IMR-90 (cell line): ENCODE results near the gene GRID1. TPM values are rescaled to one million over a fixed set of nuclear protein-coding genes. Genes with fewer than 3 reads are reported as not detected.

ENCODE experiments used
- ATAC-seq: fragments of 200-7000 bp; cut with Tn5 transposase; 2 replicates; pipeline ENCODE4 v1.9.1; 2020; ENCODE audit warnings: low read depth, mild to moderate bottlenecking, moderate library complexity
- BruUV-seq: library from RNA; stranded (reverse); fragments of 400-500 nt; replicated peaks from 2 replicates; lab custom pipeline; 2021; lab: Mats Ljungman, UMichigan
- CTCF ChIA-PET: fragments of 300-600 bp; formaldehyde crosslinking; extraction: SDS; loops from one replicate; lab custom pipeline; 2021; ENCODE audit warnings: antibody characterized with exemption; lab: Yijun Ruan, JAX
- POLR2A ChIA-PET: fragments of 300-600 bp; sonication (Branson Sonifier 250); formaldehyde crosslinking; loops from one replicate; lab custom pipeline; 2022; ENCODE audit warnings: antibody characterized with exemption; ENCODE audit not compliant: unreplicated experiment; lab: Charles Lee
- DNase-seq: peaks from one replicate; pipeline ENCODE4 v3.0.0; 2013
- H2AFZ ChIP-seq: replicated peaks from 2 replicates; pipeline ENCODE3; 2013; ENCODE audit warnings: low read length, mild to moderate bottlenecking; ENCODE audit not compliant: poor library complexity
- H2AK5ac ChIP-seq: 2 replicates; pipeline ENCODE4 v1.6.1; 2013; ENCODE audit warnings: low read depth, low read length, inconsistent platforms
- H2AK9ac ChIP-seq: replicated peaks from 2 replicates; pipeline ENCODE3; 2013; ENCODE audit warnings: mild to moderate bottlenecking, low read depth, low read length, moderate library complexity; ENCODE audit not compliant: poor library complexity
- H2BK120ac ChIP-seq: 2 replicates; pipeline ENCODE4 v1.6.1; 2013; ENCODE audit warnings: low read depth, low read length, inconsistent platforms
- H2BK15ac ChIP-seq: 3 replicates; pipeline ENCODE4 v1.6.1; 2013; ENCODE audit warnings: low read depth, low read length, inconsistent platforms
- H2BK20ac ChIP-seq: 2 replicates; pipeline ENCODE4 v1.6.1; 2013; ENCODE audit warnings: low read depth, mild to moderate bottlenecking, inconsistent platforms, low read length, moderate library complexity
- H2BK5ac ChIP-seq: 2 replicates; pipeline ENCODE4 v1.6.1; 2013; ENCODE audit warnings: mild to moderate bottlenecking, low read depth, low read length, inconsistent platforms; ENCODE audit not compliant: poor library complexity, severe bottlenecking
- H3K14ac ChIP-seq: replicated peaks from 2 replicates; pipeline ENCODE4 v1.6.1; 2013; ENCODE audit warnings: low read depth, low read length, inconsistent platforms
- H3K18ac ChIP-seq: 2 replicates; pipeline ENCODE4 v1.6.1; 2013; ENCODE audit warnings: low read depth, low read length, control low read depth
- H3K23ac ChIP-seq: 2 replicates; pipeline ENCODE4 v1.6.1; 2013; ENCODE audit warnings: low read depth, low read length, inconsistent platforms
- H3K27ac ChIP-seq: 2 replicates; pipeline ENCODE4 v1.5.1; 2013; ENCODE audit warnings: mild to moderate bottlenecking, control low read depth, low read length; ENCODE audit not compliant: insufficient read depth
- H3K27me3 ChIP-seq: 2 replicates; pipeline ENCODE4 v1.6.1; 2013; ENCODE audit warnings: low read length; ENCODE audit not compliant: control insufficient read depth, insufficient read depth
- H3K36me3 ChIP-seq: 2 replicates; pipeline ENCODE4 v1.6.1; 2013; ENCODE audit warnings: low read length, mixed read lengths; ENCODE audit not compliant: control insufficient read depth, insufficient read depth
- H3K4ac ChIP-seq: 2 replicates; pipeline ENCODE4 v1.6.1; 2013; ENCODE audit warnings: low read depth, low read length, inconsistent platforms
- H3K4me1 ChIP-seq: 2 replicates; pipeline ENCODE4 v1.6.1; 2013; ENCODE audit warnings: low read length, mixed read lengths; ENCODE audit not compliant: control insufficient read depth, insufficient read depth
- H3K4me2 ChIP-seq: 2 replicates; pipeline ENCODE4 v1.6.1; 2013; ENCODE audit warnings: low read depth, mild to moderate bottlenecking, control low read depth, low read length, moderate library complexity
- H3K4me3 ChIP-seq: 2 replicates; pipeline ENCODE4 v1.5.1; 2013; ENCODE audit warnings: low read depth, mild to moderate bottlenecking, control low read depth, low read length, moderate library complexity; ENCODE audit not compliant: insufficient read depth
- H3K56ac ChIP-seq: 2 replicates; pipeline ENCODE4 v1.6.1; 2013; ENCODE audit warnings: low read length, inconsistent platforms; ENCODE audit not compliant: insufficient read depth; ENCODE audit errors: extremely low read depth
- H3K79me1 ChIP-seq, 2 experiments: 2 replicates each; pipeline ENCODE4 v1.6.1; 2013; ENCODE audit warnings: low read length in 2 of 2, inconsistent platforms in 1 of 2, low read depth in 1 of 2
- H3K9ac ChIP-seq: 2 replicates; pipeline ENCODE4 v1.6.1; 2013; ENCODE audit warnings: low read depth, low read length, control low read depth
- H3K9me1 ChIP-seq: 2 replicates; pipeline ENCODE4 v1.6.1; 2013; ENCODE audit warnings: low read length, inconsistent platforms; ENCODE audit not compliant: insufficient read depth
- H3K9me3 ChIP-seq: 2 replicates; pipeline ENCODE4 v1.6.1; 2013; ENCODE audit warnings: low read length; ENCODE audit not compliant: control insufficient read depth, insufficient read depth
- H4K20me1 ChIP-seq: 2 replicates; pipeline ENCODE4 v1.6.1; 2013; ENCODE audit warnings: low read length, inconsistent platforms; ENCODE audit not compliant: insufficient read depth
- H4K5ac ChIP-seq: 2 replicates; pipeline ENCODE4 v1.6.1; 2013; ENCODE audit warnings: mild to moderate bottlenecking, low read depth, low read length, control low read depth
- H4K8ac ChIP-seq, 2 experiments: 2 replicates each; pipeline ENCODE4 v1.6.1; 2013; ENCODE audit warnings: low read depth in 2 of 2, low read length in 2 of 2, control low read depth in 1 of 2, inconsistent platforms in 1 of 2
- H4K91ac ChIP-seq: 2 replicates; pipeline ENCODE4 v1.6.1; 2013; ENCODE audit warnings: low read depth, low read length, inconsistent platforms; ENCODE audit not compliant: insufficient read depth
- BHLHE40 ChIP-seq: fragments of 150-350 bp; IDR thresholded peaks from 2 replicates; pipeline ENCODE4 v1.6.1; 2016; ENCODE audit warnings: mild to moderate bottlenecking, low read depth, low read length
- CEBPB ChIP-seq: IDR thresholded peaks from 2 replicates; pipeline ENCODE4 v1.6.1; 2012; ENCODE audit warnings: low read depth, low read length, improper control_type of control experiment
- MXI1 ChIP-seq: IDR thresholded peaks from 2 replicates; pipeline ENCODE4 v1.6.1; 2012; ENCODE audit warnings: low read depth, mild to moderate bottlenecking, low read length, moderate library complexity, borderline replicate concordance
- NFE2L2 ChIP-seq: fragments of 150-350 bp; IDR thresholded peaks from 2 replicates; pipeline ENCODE4 v1.6.1; 2016; ENCODE audit warnings: low read depth, mild to moderate bottlenecking, low read length
- POLR2A ChIP-seq: IDR thresholded peaks from 2 replicates; pipeline ENCODE4 v1.6.1; 2012; ENCODE audit warnings: mild to moderate bottlenecking, low read depth, low read length
- RAD21 ChIP-seq: IDR thresholded peaks from 2 replicates; pipeline ENCODE4 v1.6.1; 2012; ENCODE audit warnings: low read length, improper control_type of control experiment
- RCOR1 ChIP-seq: IDR thresholded peaks from 2 replicates; pipeline ENCODE4 v1.6.1; 2012; ENCODE audit warnings: mild to moderate bottlenecking, low read length, improper control_type of control experiment; ENCODE audit not compliant: insufficient replicate concordance
- RFX5 ChIP-seq: IDR thresholded peaks from 2 replicates; pipeline ENCODE4 v1.8.0; 2012; ENCODE audit warnings: low read depth, mild to moderate bottlenecking, low read length, moderate library complexity
- SMC3 ChIP-seq: fragments of 150-350 bp; IDR thresholded peaks from 2 replicates; pipeline ENCODE4 v1.6.1; 2016; ENCODE audit warnings: low read depth, mild to moderate bottlenecking, antibody characterized with exemption, low read length, moderate library complexity
- WGBS, 2 experiments: methylation state at CpG; one replicate each; pipeline versions ENCODE4 v1.1.5 to v1.1.7; 2013; ENCODE audit warnings: missing lambda C conversion rate in 2 of 2; ENCODE audit not compliant: insufficient read length in 1 of 2; ENCODE audit errors: extremely low coverage in 2 of 2; 5-methylcytosine and 5-hydroxymethylcytosine counted together
- dilution Hi-C: fragments of 300-500 bp; cut with HindIII; formaldehyde crosslinking; loops from one replicate; pipeline ENCODE4 v1.14.3; 2018; ENCODE audit warnings: low sequenced_read_pairs; ENCODE audit not compliant: unreplicated experiment
- in situ Hi-C: fragments of 300-500 bp; cut with MboI; formaldehyde crosslinking; loops from 3 replicates; pipeline ENCODE4 v1.14.3; 2019; ENCODE audit warnings: low sequenced_read_pairs, inconsistent platforms, mixed read lengths
- intact Hi-C: fragments of 100-400 bp; cut with micrococcal nuclease; formaldehyde crosslinking; loops from 2 replicates; pipeline ENCODE4 v1.10.0; 2022
- polyA plus RNA-seq, 3 experiments: library from polyadenylated mRNA; depleted of rRNA; stranded (reverse); fragments of >200 nt; gene quantifications; 2 replicates each; pipeline ENCODE4 v1.2.3, GENCODE V29; 2012; ENCODE audit warnings: low replicate concordance in 1 of 3
- total RNA-seq: library from RNA; depleted of rRNA; stranded (reverse); fragments of >200 nt; gene quantifications from 2 replicates; pipeline ENCODE4 v1.2.3, GENCODE V29; 2012

The GRID1 gene
- total and polyA plus RNA-seq, 2 of the 4 experiments (the other 2 are of a cell fraction), result not detected

DNA sequence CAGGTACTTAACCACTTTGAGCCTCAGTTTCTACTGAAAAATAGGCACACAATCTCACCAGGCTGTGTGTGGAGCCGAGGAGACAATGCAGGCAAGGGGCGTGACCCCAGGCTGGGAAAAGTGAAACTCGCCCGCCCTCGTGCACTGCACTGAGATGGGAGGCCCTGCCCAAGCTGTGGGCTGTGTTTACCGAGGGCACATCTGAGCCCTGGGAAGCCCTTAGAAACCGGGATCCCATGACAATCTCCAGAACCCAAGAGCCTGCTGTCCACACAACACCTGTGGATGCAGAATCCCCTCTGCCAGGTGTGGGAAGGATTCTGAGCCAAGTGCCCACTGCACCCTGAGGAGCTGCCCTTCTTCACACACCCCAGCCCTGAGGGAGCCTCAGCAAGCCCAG is 198.3 kb downstream of the GRID1 start:
- Histone ChIP-seq H3K23ac (no peak overlapping the region), H3K14ac (no peak overlapping the region), H3K79me1 (no peaks in the 10 kb centered on the region), H3K27ac (no peak overlapping the region), H4K91ac (no peak overlapping the region), H3K4me1 (no peaks in the 10 kb centered on the region), H3K36me3 (no peaks in the 10 kb centered on the region), H3K4me3 (no peak overlapping the region), H3K9me3 (no peaks in the 10 kb centered on the region), H3K9me1 (no peaks in the 10 kb centered on the region), H3K18ac (no peak overlapping the region), H4K20me1 (no peaks in the 10 kb centered on the region), H3K4me2 (no peak overlapping the region), H2AFZ (no peak overlapping the region), H3K56ac (no peak overlapping the region), H2AK9ac (no peak overlapping the region), H3K4ac (no peak overlapping the region), H2BK120ac (no peak overlapping the region), H2BK20ac (no peak overlapping the region), H2AK5ac (no peak overlapping the region), H2BK5ac (no peak overlapping the region), H4K8ac (no peak overlapping the region), H4K5ac (no peak overlapping the region), H3K27me3 (no peaks in the 10 kb centered on the region), H2BK15ac (no peak overlapping the region), H3K9ac (no peak overlapping the region)
- dilution Hi-C loops, result no loop called here
- no CpG with 5 or more reads among the region's 7 CpGs for WGBS, 2 experiments
- intact Hi-C loops, result no loop called here
- in situ Hi-C loops, result no loop called here
- ATAC-seq, result no peak
- TF ChIP-seq RCOR1 (no peak), CEBPB (no peak), SMC3 (no peak), BHLHE40 (no peak), NFE2L2 (no peak), RFX5 (no peak), RAD21 (no peak), MXI1 (no peak), POLR2A (no peak)
- BruUV-seq, result no TSS peak
- no peak for DNase-seq
- CTCF ChIA-PET, result no interaction called here
- POLR2A ChIA-PET, result no interaction called here
